ENCODE measurements around the gene PROSER3. TPM values are rescaled to one million over a fixed set of nuclear protein-coding genes. Genes with fewer than 3 reads are reported as not detected.
A peak's percentile ranks its signal among the peaks of the same experiment; 100 is the strongest.

PROSER3 gene
- total and polyA plus RNA-seq, 2 of the 13 experiments (the other 11 are each of a cell fraction or from before 2014, with no cell fraction given) = 5.1 to 5.7 TPM

GRCh38 chr19:35743640-35744429 is 14.1 kb upstream of the PROSER3 start:
- H2AFZ ChIP-seq (ENCODE audit: low read length) = no peak overlapping the region
- no peak for ATAC-seq
- in situ Hi-C loops (cut with HindIII; ENCODE audit: extremely low pct_ligation_motif_present, low pct_unique_long_range_greater_than_20kb) = no loop called here
- intact Hi-C loops (cut with micrococcal nuclease; ENCODE audit: unreplicated experiment) = loop anchor here (1.0 to 10.0 kb wide), 2 partner anchors 49 to 187 kb away; no protein-coding TSS in a partner anchor
- DNase-seq (ENCODE audit: low spot score) = no peak
- H3K27me3 ChIP-seq (ENCODE audit: control insufficient read depth in 1 of 2, insufficient read depth in 2 of 2, low read length in 2 of 2) = no peaks in the 10 kb centered on the region; a peak in 1 of 5 replicates
- peaks cover 12% of the 10 kb centered on the region for H3K79me2 ChIP-seq (ENCODE audit: insufficient read depth, low read length)
- peak overlapping the region in 2 of 3 experiments; percentile 82 to 88; a peak in 4 of 6 replicates for H3K4me3 ChIP-seq (replicated peaks in 1 of 3; ENCODE audit: insufficient read depth in 1 of 3, low read depth in 2 of 3, low read length in 3 of 3)
- 91% methylated on average over 14 of the region's 19 CpGs for WGBS (ENCODE audit: low lambda C conversion rate)
- no peaks in the 10 kb centered on the region for H4K20me1 ChIP-seq (ENCODE audit: insufficient read depth, low read length)
- H3K4me2 ChIP-seq (ENCODE audit: low read depth, low read length) = peak overlapping the region; percentile 94
- H3K9ac ChIP-seq (ENCODE audit: insufficient read depth, low read depth, low read length) = peak overlapping the region; percentile 84; the same call in 1 of the 2 replicates
- no peak for TF ChIP-seq SP140L (CRISPR knock-in tag; IDR thresholded peaks at IDR 0.05; ENCODE audit: borderline replicate concordance)
- no peak overlapping the region for H3K27ac ChIP-seq (ENCODE audit: extremely low read length, insufficient read depth, low read length)
- no peak for FAIRE-seq
- peaks cover 4% of the 10 kb centered on the region in 2 experiments; a peak in 3 of 5 replicates for H3K36me3 ChIP-seq (replicated peaks in 1 of 2; ENCODE audit: control insufficient read depth in 1 of 2, insufficient read depth in 2 of 2, low read length in 2 of 2)
- POLR2A ChIA-PET = interaction anchor here (0.8 to 1.9 kb wide), 4 partner anchors 42 to 233 kb away, joined by 3 to 8 read pairs (median 4); no protein-coding TSS in a partner anchor
- peaks cover 48% of the 10 kb centered on the region for H3K4me1 ChIP-seq (ENCODE audit: insufficient read depth, low read length)
- CTCF ChIA-PET (ENCODE audit: low intra/inter-chr PET ratio, low total read pairs) = no interaction called here
- BruUV-seq (replicated peaks) = no TSS peak
- no peaks in the 10 kb centered on the region for H3K9me3 ChIP-seq (ENCODE audit: low read length)

- POLR2A ChIA-PET = interaction anchor here (0.7 to 1.9 kb wide), 11 partner anchors 13 to 234 kb away, joined by 3 to 11 read pairs (median 4); partner anchors contain the start of genes COX6B1, HSPB6 and PROSER3
- peaks cover 50% of the 10 kb centered on the region for H3K4me1 ChIP-seq (ENCODE audit: insufficient read depth, low read length)
- ATAC-seq (peak; percentile 44), DNase-seq (ENCODE audit: low spot score) (peak; percentile 94), FAIRE-seq (peak; percentile 44)
- H3K79me2 ChIP-seq (ENCODE audit: insufficient read depth, low read length) = peaks cover 17% of the 10 kb centered on the region
- peak overlapping the region; percentile 84 for H3K9ac ChIP-seq (ENCODE audit: insufficient read depth, low read depth, low read length)
- H3K4me2 ChIP-seq (ENCODE audit: low read depth, low read length) = peak overlapping the region; percentile 94
- H3K9me3 ChIP-seq (ENCODE audit: low read length) = no peaks in the 10 kb centered on the region
- CTCF ChIA-PET (ENCODE audit: low intra/inter-chr PET ratio, low total read pairs) = no interaction called here
- no peaks in the 10 kb centered on the region; a peak in 1 of 5 replicates for H3K27me3 ChIP-seq (ENCODE audit: control insufficient read depth in 1 of 2, insufficient read depth in 2 of 2, low read length in 2 of 2)
- intact Hi-C loops (cut with micrococcal nuclease; ENCODE audit: unreplicated experiment) = loop anchor here (1.0 to 10.0 kb wide), 2 partner anchors 50 to 187 kb away; no protein-coding TSS in a partner anchor
- BruUV-seq (replicated peaks) = TSS peak; percentile 81
- H4K20me1 ChIP-seq (ENCODE audit: insufficient read depth, low read length) = no peaks in the 10 kb centered on the region
- H3K36me3 ChIP-seq (replicated peaks in 1 of 2; ENCODE audit: control insufficient read depth in 1 of 2, insufficient read depth in 2 of 2, low read length in 2 of 2) = no peaks in the 10 kb centered on the region
- in situ Hi-C loops (cut with HindIII; ENCODE audit: extremely low pct_ligation_motif_present, low pct_unique_long_range_greater_than_20kb) = no loop called here
- H3K4me3 ChIP-seq (replicated peaks in 1 of 3; ENCODE audit: insufficient read depth in 1 of 3, low read depth in 2 of 3, low read length in 3 of 3) = peak overlapping the region; percentile 82 to 96 (median 88)
- H2AFZ ChIP-seq (ENCODE audit: low read length) = no peak overlapping the region
- H3K27ac ChIP-seq (ENCODE audit: extremely low read length, insufficient read depth, low read length) = peak overlapping the region; percentile 94
- 9% methylated on average over 39 of the region's 41 CpGs for WGBS (ENCODE audit: low lambda C conversion rate)
- no peak for TF ChIP-seq FOXO4 (CRISPR knock-in tag; conservative IDR thresholded peaks at IDR 0.05)
- peak; percentile 87 for TF ChIP-seq KDM5A (IDR thresholded peaks at IDR 0.05; ENCODE audit: borderline replicate concordance, low read length)
- TF ChIP-seq MAFK (conservative IDR thresholded peaks at IDR 0.05 in 1 of 2, IDR thresholded peaks at IDR 0.05 in 1 of 2; ENCODE audit: low read length in 2 of 2) = no peak
- no peak for TF ChIP-seq IKZF4 (CRISPR knock-in tag; IDR thresholded peaks at IDR 0.05; ENCODE audit: borderline replicate concordance, low read depth, not compliant biosample characterization)
- TF ChIP-seq, protein P1, sequence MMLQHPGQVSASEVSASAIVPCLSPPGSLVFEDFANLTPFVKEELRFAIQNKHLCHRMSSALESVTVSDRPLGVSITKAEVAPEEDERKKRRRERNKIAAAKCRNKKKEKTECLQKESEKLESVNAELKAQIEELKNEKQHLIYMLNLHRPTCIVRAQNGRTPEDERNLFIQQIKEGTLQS (CRISPR knock-in tag; IDR thresholded peaks at IDR 0.05) = 0 out of 2 replicates have a peak, but pooled peaks have one; percentile 7
Observed at GRCh38 chr19:35744430-35745327, 13.3 kb upstream of the PROSER3 start.

All from HepG2 (cell line).